GOT3 (cell line): ENCODE measurements around the gene SLC24A1.
A peak's percentile ranks its signal among the peaks of the same experiment; 100 is the strongest.
"Not testable (repeated sequence)": the region's sequence is repeated elsewhere in the genome, so short reads cannot be mapped to it uniquely, and the experiment has no call there.

ENCODE experiments used
- DNase-seq: peaks from one replicate; lab custom pipeline; 2025; ENCODE audit warnings: mixed read lengths; lab: John Stamatoyannopoulos, UW

Gene SLC24A1

GRCh38 chr15:65621638-65622037, at the start of gene SLC24A1:
Gene SLC24A1, plus strand, starts transcription at chr15:65621938. Its CDS starts 2,143 bp downstream, at chr15:65624081.
- DNase-seq, result no peak

GRCh38 chr15:65571971-65572370, 49.8 kb upstream of the SLC24A1 start:
- no peak for DNase-seq

GRCh38 chr15:65576664-65577063, 45.1 kb upstream of the SLC24A1 start:
- DNase-seq, result no peak

GRCh38 chr15:65577129-65577996, 44.4 kb upstream of the SLC24A1 start:
- DNase-seq, result no peak

- DNase-seq, result no peak
These were observed 42.6 kb upstream of the SLC24A1 start for GRCh38 chr15:65578904-65579728.

GRCh38 chr15:65579762-65580161, 42.0 kb upstream of the SLC24A1 start:
- no peak for DNase-seq

GRCh38 chr15:65580287-65580686, 41.5 kb upstream of the SLC24A1 start:
- DNase-seq, result no peak

GRCh38 chr15:65583701-65584100, 38.0 kb upstream of the SLC24A1 start:
- no peak for DNase-seq

- no peak for DNase-seq
These were observed 37.5 kb upstream of the SLC24A1 start for GRCh38 chr15:65584241-65584640.

GRCh38 chr15:65587094-65587493, 34.6 kb upstream of the SLC24A1 start:
- DNase-seq, result no peak

GRCh38 chr15:65595960-65596359, 25.8 kb upstream of the SLC24A1 start:
- DNase-seq, result no peak

GRCh38 chr15:65598468-65598867, 23.3 kb upstream of the SLC24A1 start:
- DNase-seq, result no peak

GRCh38 chr15:65599677-65600076, 22.1 kb upstream of the SLC24A1 start:
- no peak for DNase-seq

- no peak for DNase-seq
These were observed 18.6 kb upstream of the SLC24A1 start for GRCh38 chr15:65603134-65603533.

GRCh38 chr15:65603559-65603958, 18.2 kb upstream of the SLC24A1 start:
- DNase-seq, result no peak

GRCh38 chr15:65610871-65611718, 10.6 kb upstream of the SLC24A1 start, which contains the start of gene INTS14:
Gene INTS14, minus strand, starts transcription at chr15:65611131. Its CDS starts 3,751 bp downstream, at chr15:65607380.
- peak; percentile 90 for DNase-seq

GRCh38 chr15:65611888-65612615, 9.7 kb upstream of the SLC24A1 start:
- DNase-seq, result no peak

- no peak for DNase-seq
These were observed 9.2 kb upstream of the SLC24A1 start for GRCh38 chr15:65612616-65612946.

GRCh38 chr15:65612949-65613744, 8.6 kb upstream of the SLC24A1 start:
- no peak for DNase-seq

- not testable (repeated sequence) for DNase-seq
These were observed 5.9 kb upstream of the SLC24A1 start for GRCh38 chr15:65615887-65616286.
